Stimulated activated CD4-positive, alpha-beta T cell treated with anti-CD3 and anti-CD28 coated beads, Interleukin-12 subunit alpha, Interleukin-12 subunit beta, amount 100 ng/mL, for 4 hours (primary cell): ENCODE data around the gene SLC2A5.

ENCODE experiments used
- DNase-seq: peaks from one replicate; pipeline ENCODE4 v3.0.0-alpha.2; 2020

Gene SLC2A5

DNA sequence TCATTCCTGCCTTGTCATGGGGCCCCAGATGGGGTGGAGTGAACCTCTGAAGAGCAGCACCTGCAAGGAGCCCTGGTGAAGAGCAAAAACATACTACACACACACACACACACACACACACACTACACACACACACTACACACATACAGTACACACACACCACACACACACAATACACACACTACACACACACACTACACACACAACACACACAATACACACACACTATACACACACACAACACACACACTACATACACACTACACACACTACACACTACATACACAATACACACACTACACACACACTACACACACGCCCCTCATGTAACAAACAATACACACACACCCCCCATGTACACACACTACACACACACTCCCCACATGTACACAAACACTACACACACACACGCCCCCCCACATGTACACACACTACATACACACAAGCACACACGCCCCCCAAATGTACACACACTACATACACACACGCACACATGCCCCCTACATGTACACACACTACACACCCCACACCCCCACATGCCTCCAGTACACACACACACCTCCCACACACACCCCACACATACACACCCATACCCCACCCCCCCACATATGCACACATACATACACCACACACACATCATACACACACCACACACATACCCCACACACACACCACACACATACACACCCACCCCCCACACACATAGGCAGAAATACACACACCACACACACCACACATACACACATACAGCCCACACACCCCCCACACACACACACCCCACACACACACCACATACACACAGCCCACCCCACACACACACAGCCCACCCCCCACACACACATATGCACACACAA, 9.3 kb downstream of the SLC2A5 start:
- no peak for DNase-seq

DNA sequence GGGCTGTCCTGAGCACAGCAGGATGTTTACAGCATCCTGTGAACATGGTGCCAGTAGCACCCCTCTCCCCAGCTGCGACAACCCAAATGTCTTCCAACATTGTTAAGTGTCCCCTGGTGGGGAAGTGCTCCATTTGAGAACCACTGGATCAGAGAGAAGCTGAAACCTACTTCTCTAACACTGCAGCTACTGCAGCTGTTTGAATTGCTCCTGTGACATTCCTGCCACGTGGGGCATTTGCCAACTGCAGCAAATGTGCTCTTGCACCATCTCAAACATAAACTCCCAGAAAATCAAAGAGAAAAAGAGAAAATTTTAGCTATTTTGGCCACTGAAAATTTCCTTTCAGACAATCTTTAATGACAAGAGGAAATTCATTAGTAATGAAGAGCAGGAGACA, 11.0 kb downstream of the SLC2A5 start:
- DNase-seq = no peak

- DNase-seq = no peak
Observed at GRCh38 chr1:9057851-9058250, 11.6 kb downstream of the SLC2A5 start.

DNA sequence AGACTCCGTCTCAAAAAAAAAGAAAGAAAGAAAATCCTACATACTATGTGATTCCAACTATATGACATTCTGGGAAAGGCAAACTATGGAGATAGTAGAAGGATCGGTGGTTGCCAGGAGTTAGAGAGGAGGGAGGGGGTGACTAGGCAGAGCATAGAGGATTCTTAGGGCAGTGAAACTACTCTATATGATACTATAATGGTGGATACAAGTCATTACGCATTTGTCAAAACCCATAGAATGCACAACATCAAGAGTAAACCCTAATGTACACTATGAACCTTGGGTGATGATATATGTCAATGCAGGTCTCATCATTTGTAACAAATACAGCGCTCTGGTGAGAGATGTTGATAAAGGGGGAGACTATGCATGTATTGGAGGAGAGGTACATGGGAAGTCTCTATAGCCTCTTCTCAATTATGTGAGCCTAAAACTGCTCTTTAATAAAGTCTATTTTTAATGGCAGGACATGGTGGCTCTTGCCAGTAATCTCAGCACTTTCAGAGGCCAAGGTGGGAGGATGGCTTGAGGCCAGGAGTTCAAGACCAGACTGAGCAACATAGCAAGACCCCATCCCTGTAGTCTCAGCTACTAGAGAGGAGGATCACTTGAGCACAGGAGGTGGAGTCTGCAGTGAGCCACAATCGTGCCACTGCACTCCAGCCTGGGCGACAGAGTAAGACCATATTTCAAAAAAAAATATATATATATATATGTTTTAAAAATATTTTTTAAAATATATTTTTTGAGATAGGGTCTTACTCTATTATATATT, 17.0 kb downstream of the SLC2A5 start:
- no peak for DNase-seq

- no peak for DNase-seq
Observed at GRCh38 chr1:9051379-9051778, 18.1 kb downstream of the SLC2A5 start.

GRCh38 chr1:9050803-9051202, 18.6 kb downstream of the SLC2A5 start:
- DNase-seq = no peak

- DNase-seq = no peak
Observed at GRCh38 chr1:9048551-9048950, 20.9 kb downstream of the SLC2A5 start.

- no peak for DNase-seq
Observed at GRCh38 chr1:9047019-9047418, 22.4 kb downstream of the SLC2A5 start.

- no peak for DNase-seq
Observed at GRCh38 chr1:9045861-9046510, 23.4 kb downstream of the SLC2A5 start.

DNA sequence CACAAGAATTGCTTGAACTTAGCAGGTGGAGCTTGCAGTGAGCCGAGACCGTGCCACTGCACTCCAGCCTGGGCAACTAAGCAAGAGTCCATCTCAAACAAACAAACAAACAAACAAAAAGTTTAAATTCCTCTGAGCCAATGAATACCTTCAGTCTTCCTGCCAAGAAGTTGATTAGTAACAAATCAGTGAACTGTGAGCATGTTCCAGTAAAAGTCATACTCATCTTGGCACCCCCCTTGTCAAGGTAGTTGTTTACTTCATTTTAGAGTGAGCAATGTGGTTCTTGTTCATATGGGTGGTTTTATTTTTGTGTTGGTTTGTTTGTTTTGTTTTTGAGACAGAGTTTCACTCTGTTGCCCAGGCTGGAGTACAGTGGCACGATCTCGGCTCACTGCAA, 25.2 kb downstream of the SLC2A5 start:
- no peak for DNase-seq

- DNase-seq = no peak
Observed at GRCh38 chr1:9042272-9042671, 27.2 kb downstream of the SLC2A5 start.

DNA sequence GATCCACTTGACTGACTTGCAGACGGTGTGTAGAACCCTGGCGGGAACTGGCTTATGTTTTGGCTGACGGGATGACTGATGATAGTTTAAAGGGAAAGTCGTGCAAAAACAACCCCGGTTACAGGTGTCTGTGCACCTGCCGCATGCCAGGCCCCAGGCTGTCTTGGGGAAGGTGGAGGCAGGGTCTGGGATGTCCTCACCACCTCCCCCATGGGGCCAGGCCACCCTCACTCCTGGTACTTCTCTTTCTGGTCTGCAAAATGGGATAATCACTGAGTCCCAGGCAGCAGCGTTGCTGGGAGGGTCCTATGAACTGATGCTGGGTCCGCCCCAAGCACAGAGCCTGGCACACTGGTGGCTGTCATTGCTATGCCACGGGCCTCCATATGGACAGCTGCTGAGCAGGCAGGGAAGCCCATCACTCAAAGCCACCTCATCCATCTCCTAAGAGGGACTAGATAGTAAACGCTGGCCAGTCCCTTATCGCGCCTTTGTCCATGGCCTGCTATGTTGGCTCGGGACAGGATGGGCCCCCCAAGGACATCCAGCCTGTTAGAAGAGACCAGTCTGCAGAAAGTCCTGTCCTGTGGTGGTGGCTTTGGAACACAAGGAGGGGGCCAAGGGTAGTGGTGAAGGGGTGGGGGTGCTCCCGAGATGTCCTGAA, 28.2 kb downstream of the SLC2A5 start:
- DNase-seq = no peak

GRCh38 chr1:9040659-9041030, 28.8 kb downstream of the SLC2A5 start:
- DNase-seq = no peak

DNA sequence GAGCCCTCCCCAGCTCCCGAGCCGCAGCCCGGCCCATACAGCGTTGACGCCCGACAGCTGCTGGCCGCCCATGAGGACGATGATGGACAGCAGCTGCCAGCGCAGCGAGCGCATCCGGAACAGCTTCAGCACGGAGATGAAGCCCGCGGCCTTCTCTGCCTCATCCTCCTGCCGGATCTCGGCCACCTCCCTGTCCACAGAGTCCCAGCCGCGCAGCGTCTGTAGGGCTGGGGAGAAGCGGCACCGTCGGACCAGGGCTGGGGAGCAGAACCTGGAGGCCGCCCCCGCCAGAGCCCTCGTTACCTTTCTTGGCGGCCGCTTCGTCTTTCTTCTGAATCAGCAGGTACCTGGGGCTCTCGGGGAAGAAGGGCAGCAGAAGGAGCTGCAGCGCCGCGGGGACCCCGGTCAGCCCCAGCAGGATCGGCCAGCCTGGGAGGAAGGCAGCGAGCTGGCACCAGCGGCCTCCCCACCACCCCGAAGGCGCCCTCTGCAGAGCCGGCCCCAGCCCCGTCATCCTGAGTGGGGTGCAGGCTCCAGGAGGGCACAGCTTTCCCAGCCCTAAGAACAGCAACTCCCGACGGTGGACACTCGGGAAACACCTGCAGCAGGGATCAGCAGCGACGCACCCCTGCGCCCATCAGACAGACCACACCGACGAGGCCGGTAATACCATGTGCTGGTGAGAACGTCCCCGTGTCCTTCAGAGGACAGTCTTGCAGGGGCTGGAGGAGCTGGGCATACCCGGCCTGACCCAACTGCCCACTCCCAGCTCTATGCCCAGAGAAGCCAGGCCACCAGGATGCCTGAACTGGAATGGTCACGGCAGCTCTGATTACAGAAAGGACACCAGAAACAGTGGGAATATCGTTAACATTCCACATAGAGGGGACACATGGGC, 29.4 kb downstream of the SLC2A5 start:
- DNase-seq = no peak

DNA sequence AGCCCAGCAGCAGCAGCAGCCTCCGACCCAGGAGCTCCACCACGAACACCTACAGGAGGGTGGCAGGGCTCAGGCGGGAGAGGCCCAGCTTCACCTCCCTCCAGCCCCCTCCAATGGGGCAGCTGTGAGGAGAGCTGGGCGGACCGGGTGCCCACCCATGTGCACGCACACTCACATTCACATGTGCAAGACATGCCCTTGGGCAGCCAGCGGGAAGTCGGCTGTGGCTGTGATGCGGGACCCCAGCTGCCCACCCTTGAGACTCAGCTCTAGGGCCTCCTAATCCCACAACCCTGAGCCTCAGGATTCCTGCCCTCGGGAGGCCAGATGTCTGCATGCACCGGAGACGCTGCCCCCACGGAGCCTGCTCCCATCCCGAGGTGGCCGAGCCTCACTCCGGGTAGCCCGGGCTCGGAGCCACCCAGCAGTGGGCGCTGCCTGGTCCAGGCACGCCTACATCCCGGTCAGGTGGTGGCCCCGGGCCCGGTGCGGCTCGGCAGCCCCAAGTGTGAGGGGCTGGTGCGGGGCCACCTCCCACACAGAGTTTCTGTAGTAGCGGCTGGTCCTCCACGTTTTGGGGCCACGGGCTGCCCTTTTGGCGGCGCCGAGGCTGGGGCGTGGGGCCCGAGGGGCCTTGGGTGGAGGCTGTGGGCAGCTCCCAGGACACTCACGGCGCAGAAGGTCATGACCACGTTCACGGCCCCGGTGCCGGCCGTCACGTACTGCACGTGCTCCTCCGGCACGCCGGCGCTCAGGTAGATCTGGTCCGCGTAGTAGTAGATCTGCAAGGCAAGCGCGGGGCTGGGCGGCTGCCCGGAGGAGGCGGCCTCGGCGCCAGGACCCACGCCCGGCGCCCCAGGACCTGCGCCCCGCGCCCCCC, 30.3 kb downstream of the SLC2A5 start:
- no peak for DNase-seq

GRCh38 chr1:9038338-9038650, 31.1 kb downstream of the SLC2A5 start:
- DNase-seq = no peak

GRCh38 chr1:9037476-9038337, 31.7 kb downstream of the SLC2A5 start:
- no peak for DNase-seq

DNA sequence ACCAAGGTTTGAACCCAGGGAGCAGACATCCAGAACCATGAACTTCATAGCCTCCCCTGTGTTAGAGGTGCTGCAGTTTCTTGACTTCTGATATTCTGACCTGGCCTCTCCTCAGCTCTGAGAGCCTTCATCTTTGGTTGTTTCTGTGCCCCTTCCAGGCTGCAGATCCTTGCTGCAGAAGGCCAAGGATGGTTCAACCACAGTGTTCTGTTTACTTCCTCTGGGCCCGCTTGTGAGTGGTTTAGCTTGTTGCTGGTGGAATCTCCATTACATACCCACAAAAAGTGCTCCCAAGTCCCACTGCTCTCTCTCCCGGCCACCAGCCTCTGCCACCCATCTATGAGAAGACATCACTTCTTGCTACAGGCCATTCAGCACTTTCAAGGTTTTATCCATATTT, 34.2 kb downstream of the SLC2A5 start:
- DNase-seq = no peak

DNA sequence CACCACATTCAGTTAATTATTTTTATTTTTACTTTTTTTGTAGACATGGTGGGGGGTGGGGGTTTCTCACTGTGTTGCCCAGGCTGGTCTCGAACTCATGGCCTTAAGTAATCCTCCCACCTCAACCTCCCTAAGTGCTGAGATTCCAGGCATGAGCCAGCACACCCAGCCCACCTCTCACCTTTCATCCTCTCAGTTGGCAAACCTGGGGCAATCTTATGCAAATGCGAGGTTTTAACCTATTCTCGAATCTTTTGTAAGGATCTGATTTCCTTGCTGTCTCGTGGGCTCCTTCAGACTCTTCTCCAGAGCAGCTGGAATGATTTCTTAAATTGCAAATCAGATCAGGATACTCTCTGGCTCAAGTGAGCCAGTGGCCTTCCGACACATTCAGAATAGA, 36.1 kb downstream of the SLC2A5 start:
- DNase-seq = no peak
